Ishikawa (cell line): ENCODE data around the gene DLL1.

ENCODE experiments used
- CEBPB ChIP-seq: IDR thresholded peaks from 2 replicates; pipeline ENCODE4 v1.6.1; 2012
- EGR1 ChIP-seq: IDR thresholded peaks from 2 replicates; pipeline ENCODE4 v1.6.1; 2012
- FOXM1 ChIP-seq: IDR thresholded peaks from 2 replicates; pipeline ENCODE4 v1.6.1; 2012; ENCODE audit warnings: low read depth, borderline replicate concordance
- REST ChIP-seq: IDR thresholded peaks from 2 replicates; pipeline ENCODE4 v1.6.1; 2012; ENCODE audit warnings: low read depth, mild to moderate bottlenecking
- TCF12 ChIP-seq: IDR thresholded peaks from 2 replicates; pipeline ENCODE4 v1.6.1; 2012; ENCODE audit warnings: low read depth

- TF ChIP-seq REST: no peak
- TF ChIP-seq TCF12: no peak
- no peak for TF ChIP-seq CEBPB
- no peak for TF ChIP-seq FOXM1
- no peak for TF ChIP-seq EGR1
These were observed 57.3 kb downstream of the DLL1 start for GRCh38 chr6:170233286-170234205.
